Calu3 (cell line): ENCODE data around the gene PHYKPL. TPM values are rescaled to one million over a fixed set of nuclear protein-coding genes. Genes with fewer than 3 reads are reported as not detected.

Source experiments
- BruUV-seq: library from RNA; stranded (reverse); fragments of 400-500 nt; replicated peaks from 2 replicates; lab custom pipeline; 2021; lab: Mats Ljungman, UMichigan
- CTCF ChIA-PET: fragments of 300-600 bp; sonication (Branson Sonifier 250); formaldehyde crosslinking; loops from one replicate; lab custom pipeline; 2022; ENCODE audit warnings: antibody characterized with exemption; lab: Charles Lee
- DNase-seq: peaks from one replicate; pipeline ENCODE4 v3.0.0; 2022
- H3K27ac Mint-ChIP-seq: one replicate; pipeline ENCODE4 v1.8.0; 2022; ENCODE audit warnings: mixed read lengths; ENCODE audit not compliant: unreplicated experiment
- H3K27me3 Mint-ChIP-seq: one replicate; pipeline ENCODE4 v1.8.0; 2022; ENCODE audit warnings: mixed read lengths; ENCODE audit not compliant: unreplicated experiment
- H3K36me3 Mint-ChIP-seq: one replicate; pipeline ENCODE4 v1.8.0; 2022; ENCODE audit warnings: mild to moderate bottlenecking, moderate library complexity, mixed read lengths; ENCODE audit not compliant: insufficient read depth, unreplicated experiment
- H3K4me1 Mint-ChIP-seq: one replicate; pipeline ENCODE4 v1.8.0; 2022; ENCODE audit warnings: mild to moderate bottlenecking, low read depth, mixed read lengths; ENCODE audit not compliant: unreplicated experiment
- H3K4me3 Mint-ChIP-seq: one replicate; pipeline ENCODE4 v1.8.0; 2022; ENCODE audit warnings: mild to moderate bottlenecking, low read depth, moderate library complexity, mixed read lengths; ENCODE audit not compliant: unreplicated experiment
- H3K9me3 Mint-ChIP-seq: one replicate; pipeline ENCODE4 v1.8.0; 2022; ENCODE audit warnings: low read depth, mixed read lengths; ENCODE audit not compliant: unreplicated experiment
- intact Hi-C: fragments of 100-400 bp; cut with micrococcal nuclease; formaldehyde crosslinking; loops from one replicate; pipeline ENCODE4 v1.10.0; 2022; ENCODE audit not compliant: unreplicated experiment
- total RNA-seq: library from RNA; stranded (reverse); gene quantifications from 2 replicates; pipeline ENCODE4 v1.2.3, GENCODE V29; 2022
- TF ChIP-seq, protein P1 (sequence below): fragments of 200-600 bp; IDR thresholded peaks from one replicate; pipeline ENCODE4 v1.8.0; 2022; ENCODE audit warnings: antibody characterized with exemption; ENCODE audit not compliant: unreplicated experiment

The PHYKPL gene
- total RNA-seq, 1 experiment from 2014 or later, result 96.7 TPM

DNA sequence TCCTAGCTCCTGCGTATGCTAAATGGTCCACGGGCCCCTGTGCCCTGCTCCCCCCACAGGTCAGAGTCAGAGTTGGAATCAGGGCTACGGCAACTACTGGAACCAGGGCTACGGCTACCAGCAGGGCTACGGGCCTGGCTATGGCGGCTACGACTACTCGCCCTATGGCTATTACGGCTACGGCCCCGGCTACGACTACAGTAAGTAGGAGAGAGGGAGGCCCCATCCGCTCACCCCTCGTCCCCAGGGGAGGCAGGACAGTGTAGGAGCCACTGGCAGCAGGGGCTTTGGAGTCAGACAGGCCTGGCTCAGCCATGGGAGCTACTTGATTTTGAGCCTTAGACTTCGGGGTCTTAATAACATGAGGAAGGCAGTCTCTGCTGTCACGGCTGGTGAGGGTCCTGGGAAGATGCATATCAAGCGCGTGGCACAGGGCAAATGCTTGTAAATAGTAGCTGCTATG, 22.5 kb downstream of the PHYKPL start:
- no peak for DNase-seq
- intact Hi-C loops, result no loop called here
- TF ChIP-seq, protein P1, sequence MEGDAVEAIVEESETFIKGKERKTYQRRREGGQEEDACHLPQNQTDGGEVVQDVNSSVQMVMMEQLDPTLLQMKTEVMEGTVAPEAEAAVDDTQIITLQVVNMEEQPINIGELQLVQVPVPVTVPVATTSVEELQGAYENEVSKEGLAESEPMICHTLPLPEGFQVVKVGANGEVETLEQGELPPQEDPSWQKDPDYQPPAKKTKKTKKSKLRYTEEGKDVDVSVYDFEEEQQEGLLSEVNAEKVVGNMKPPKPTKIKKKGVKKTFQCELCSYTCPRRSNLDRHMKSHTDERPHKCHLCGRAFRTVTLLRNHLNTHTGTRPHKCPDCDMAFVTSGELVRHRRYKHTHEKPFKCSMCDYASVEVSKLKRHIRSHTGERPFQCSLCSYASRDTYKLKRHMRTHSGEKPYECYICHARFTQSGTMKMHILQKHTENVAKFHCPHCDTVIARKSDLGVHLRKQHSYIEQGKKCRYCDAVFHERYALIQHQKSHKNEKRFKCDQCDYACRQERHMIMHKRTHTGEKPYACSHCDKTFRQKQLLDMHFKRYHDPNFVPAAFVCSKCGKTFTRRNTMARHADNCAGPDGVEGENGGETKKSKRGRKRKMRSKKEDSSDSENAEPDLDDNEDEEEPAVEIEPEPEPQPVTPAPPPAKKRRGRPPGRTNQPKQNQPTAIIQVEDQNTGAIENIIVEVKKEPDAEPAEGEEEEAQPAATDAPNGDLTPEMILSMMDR, result no peak
- BruUV-seq, result no TSS peak
- Mint-ChIP-seq H3K9me3 (no peaks in the 10 kb centered on the region), H3K27me3 (no peaks in the 10 kb centered on the region), H3K36me3 (peaks cover 96% of the 10 kb centered on the region), H3K4me1 (peaks cover 47% of the 10 kb centered on the region), H3K4me3 (no peak overlapping the region), H3K27ac (peak overlapping the region; percentile 37)
- CTCF ChIA-PET, result no interaction called here

DNA sequence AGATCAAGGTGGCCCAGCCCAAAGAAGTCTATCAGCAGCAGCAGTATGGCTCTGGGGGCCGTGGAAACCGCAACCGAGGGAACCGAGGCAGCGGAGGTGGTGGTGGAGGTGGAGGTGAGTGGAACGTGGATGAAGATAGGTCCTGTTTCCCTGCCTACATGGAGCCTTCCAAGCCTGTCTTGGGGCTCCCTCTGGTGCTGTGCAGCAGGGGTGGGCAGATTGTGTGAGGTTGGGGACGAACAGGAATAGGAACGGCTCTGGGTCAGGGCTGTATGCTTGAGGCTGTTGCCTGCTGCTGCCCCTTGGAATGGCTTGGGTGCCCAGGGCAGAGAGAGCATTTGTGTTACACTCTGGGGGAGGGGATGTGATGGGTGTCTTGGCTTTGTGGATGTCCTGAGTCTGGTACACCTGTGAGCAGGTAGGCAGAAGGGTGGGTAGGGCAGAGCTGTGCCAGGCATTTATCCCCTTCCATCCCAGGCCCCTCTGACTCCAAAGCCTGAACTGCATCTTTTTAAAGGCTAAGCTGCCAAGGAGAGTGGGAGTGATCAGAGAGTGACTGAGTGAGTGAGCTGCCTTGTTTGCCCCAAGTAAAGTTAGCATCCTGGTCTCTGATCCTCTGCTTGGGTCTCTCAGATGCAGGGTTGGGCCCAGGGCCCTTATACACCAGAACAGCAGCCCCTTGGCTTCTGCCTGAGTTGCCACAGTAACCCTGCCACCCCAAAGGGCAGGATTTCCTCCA, 23.1 kb downstream of the PHYKPL start:
- Mint-ChIP-seq H3K9me3 (no peaks in the 10 kb centered on the region), H3K4me3 (no peak overlapping the region), H3K27me3 (peaks cover 4% of the 10 kb centered on the region), H3K27ac (peak overlapping the region; percentile 37), H3K4me1 (peaks cover 47% of the 10 kb centered on the region), H3K36me3 (peaks cover 96% of the 10 kb centered on the region)
- BruUV-seq, result no TSS peak
- intact Hi-C loops, result no loop called here
- CTCF ChIA-PET, result no interaction called here
- no peak for DNase-seq
- TF ChIP-seq, protein P1, result no peak

- H3K4me3 Mint-ChIP-seq, result no peak overlapping the region
- BruUV-seq, result no TSS peak
- intact Hi-C loops, result no loop called here
- H3K27me3 Mint-ChIP-seq, result peaks cover 12% of the 10 kb centered on the region
- H3K4me1 Mint-ChIP-seq, result peaks cover 47% of the 10 kb centered on the region
- DNase-seq, result no peak
- CTCF ChIA-PET, result no interaction called here
- TF ChIP-seq, protein P1, result no peak
- H3K36me3 Mint-ChIP-seq, result peaks cover 97% of the 10 kb centered on the region
- H3K27ac Mint-ChIP-seq, result peak overlapping the region; percentile 86
- no peaks in the 10 kb centered on the region for H3K9me3 Mint-ChIP-seq
Measured at GRCh38 chr5:178208540-178209227, 23.9 kb downstream of the PHYKPL start.

GRCh38 chr5:178207917-178208280, 24.7 kb downstream of the PHYKPL start:
- H3K27me3 Mint-ChIP-seq, result peaks cover 12% of the 10 kb centered on the region
- H3K36me3 Mint-ChIP-seq, result peaks cover 96% of the 10 kb centered on the region
- intact Hi-C loops, result no loop called here
- no TSS peak for BruUV-seq
- peaks cover 40% of the 10 kb centered on the region for H3K4me1 Mint-ChIP-seq
- H3K9me3 Mint-ChIP-seq, result no peaks in the 10 kb centered on the region
- H3K4me3 Mint-ChIP-seq, result peak overlapping the region; percentile 85
- CTCF ChIA-PET, result interaction anchor here (0.7 to 1.6 kb wide), 5 partner anchors 12 to 61 kb away, joined by 3 to 15 read pairs (median 3); no protein-coding TSS in a partner anchor
- peak overlapping the region; percentile 86 for H3K27ac Mint-ChIP-seq
- no peak for DNase-seq
- TF ChIP-seq, protein P1, result no peak
